ENCODE results near the gene TDP2. TPM values are rescaled to one million over a fixed set of nuclear protein-coding genes. Genes with fewer than 3 reads are reported as not detected.
A peak's percentile ranks its signal among the peaks of the same experiment; 100 is the strongest.

Gene TDP2
- total and polyA plus RNA-seq, 9 of the 15 experiments (the other 6 are each of a cell fraction or from before 2014, with no cell fraction given) = 27.7 to 60.1 (median 31.8) TPM

GRCh38 chr6:24666641-24667377 is at the start of gene TDP2, which contains the start of gene ACOT13 (continued):
- peak; percentile 62; the same call in 1 of the 2 replicates for TF ChIP-seq JUN (IDR thresholded peaks at IDR 0.05; ENCODE audit: borderline replicate concordance, low read depth, low read length)
- TF ChIP-seq JUN (CRISPR knock-in tag; IDR thresholded peaks at IDR 0.05; ENCODE audit: borderline replicate concordance) = no peak
- peak; percentile 95 for TF ChIP-seq CXXC5 (CRISPR knock-in tag; IDR thresholded peaks at IDR 0.05)
- no peak for TF ChIP-seq USF2 (CRISPR knock-in tag; IDR thresholded peaks at IDR 0.05)
- 0 out of 2 replicates have a peak, but pooled peaks have one; percentile 83 for TF ChIP-seq GTF2F1 (IDR thresholded peaks at IDR 0.05; ENCODE audit: low read depth, low read length)
- peak; percentile 83 for TF ChIP-seq HCFC1 (IDR thresholded peaks at IDR 0.05; ENCODE audit: low read depth, low read length)
- peak; percentile 69; the same call in 1 of the 2 replicates for TF ChIP-seq GTF2E2 (tag; IDR thresholded peaks at IDR 0.05)
- no peak for TF ChIP-seq MCM3 (IDR thresholded peaks at IDR 0.05)
- TF ChIP-seq HMGN3 (IDR thresholded peaks at IDR 0.05; ENCODE audit: borderline replicate concordance, extremely low read depth, insufficient read length, low read depth, low read length) = peak; percentile 98
- TF ChIP-seq SMARCE1 (IDR thresholded peaks at IDR 0.05) = peak; percentile 82
- TF ChIP-seq GABPB1 (CRISPR knock-in tag; IDR thresholded peaks at IDR 0.05) = peak; percentile 95
